ENCODE results near the gene DIP2B. TPM values are rescaled to one million over a fixed set of nuclear protein-coding genes. Genes with fewer than 3 reads are reported as not detected.

Gene DIP2B
- total RNA-seq, 1 donor from 2014 or later, result 9.4 TPM

Other genes with a start within 250 kb of the DIP2B start
- 16.7 TPM for gene LIMA1, start 221.5 kb upstream of the DIP2B start, total RNA-seq
- not detected for gene FAM186A, start 108.4 kb upstream of the DIP2B start, total RNA-seq
- 53.3 TPM for gene LARP4, start 104.1 kb upstream of the DIP2B start, total RNA-seq

Data from Right ventricle myocardium inferior (tissue), 1 donor.